ENCODE data around the gene MAST3. TPM values are rescaled to one million over a fixed set of nuclear protein-coding genes. Genes with fewer than 3 reads are reported as not detected.
A peak's percentile ranks its signal among the peaks of the same experiment; 100 is the strongest.

The MAST3 gene
- total RNA-seq, 1 donor from 2014 or later = 4.9 TPM

DNA sequence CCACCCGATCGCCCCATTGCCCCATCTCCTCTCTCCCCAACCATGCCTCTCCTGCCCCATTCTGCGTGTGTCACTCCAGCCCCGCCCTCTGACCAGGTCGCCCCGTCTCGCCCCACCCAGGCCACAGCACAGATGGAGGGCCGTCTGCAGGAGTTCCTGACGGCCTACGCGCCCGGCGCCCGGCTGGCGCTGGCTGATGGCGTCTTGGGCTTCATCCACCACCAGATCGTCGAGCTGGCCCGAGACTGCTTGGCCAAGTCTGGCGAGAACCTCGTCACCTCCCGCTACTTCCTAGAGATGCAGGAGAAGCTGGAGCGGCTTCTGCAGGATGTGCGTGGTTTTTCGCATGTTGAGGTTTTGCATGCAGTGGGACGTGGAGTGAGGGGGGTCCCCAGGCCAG, 26.2 kb downstream of the MAST3 start:
- ATAC-seq (ENCODE audit: poor library complexity) = no peak
- DNase-seq = no peak
- intact Hi-C loops (cut with DNase I) = no loop called here

DNA sequence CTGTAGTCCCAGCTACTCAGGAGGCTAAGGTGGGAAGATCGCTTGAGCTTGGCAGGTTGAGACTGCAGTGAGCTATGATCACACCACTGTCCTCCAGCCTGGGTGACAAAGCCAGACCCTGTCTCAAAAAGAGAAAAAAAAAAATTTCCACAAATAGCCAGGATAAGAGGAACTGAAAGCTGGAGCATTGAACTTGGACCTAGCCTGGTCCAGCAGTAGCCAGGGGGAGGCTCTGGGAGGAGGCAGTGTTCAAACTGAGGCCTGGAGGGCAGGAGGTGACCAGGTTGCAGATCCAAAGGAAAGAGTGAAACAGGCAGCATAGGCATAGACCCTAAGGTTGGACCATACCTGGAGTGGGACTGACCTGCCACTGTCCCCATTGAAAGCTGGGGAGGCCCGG, 28.5 kb downstream of the MAST3 start:
- no peak for ATAC-seq (ENCODE audit: poor library complexity)
- intact Hi-C loops (cut with DNase I) = no loop called here
- no peak for DNase-seq

DNA sequence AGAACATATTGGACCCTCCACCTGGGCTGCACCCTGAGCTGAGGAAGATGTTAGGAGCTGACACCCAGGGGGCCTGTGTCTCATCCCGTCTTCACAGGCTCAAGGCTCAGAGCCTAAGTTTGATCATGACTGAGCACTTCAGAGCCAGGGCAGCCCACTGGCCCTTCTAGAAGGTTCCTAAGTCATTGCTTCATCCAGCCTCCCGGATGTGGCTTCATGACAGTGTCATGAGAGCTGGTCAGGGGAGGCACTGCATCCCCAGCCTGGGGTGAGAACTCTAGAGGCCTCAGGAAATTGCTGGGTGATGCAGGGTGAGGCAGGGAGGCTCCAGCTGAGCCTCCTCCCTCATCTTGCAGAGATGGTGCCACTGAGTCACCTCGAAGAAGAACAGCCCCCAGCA, 30.5 kb downstream of the MAST3 start:
- no peak for DNase-seq
- intact Hi-C loops (cut with DNase I) = no loop called here
- no peak for ATAC-seq (ENCODE audit: poor library complexity)

DNA sequence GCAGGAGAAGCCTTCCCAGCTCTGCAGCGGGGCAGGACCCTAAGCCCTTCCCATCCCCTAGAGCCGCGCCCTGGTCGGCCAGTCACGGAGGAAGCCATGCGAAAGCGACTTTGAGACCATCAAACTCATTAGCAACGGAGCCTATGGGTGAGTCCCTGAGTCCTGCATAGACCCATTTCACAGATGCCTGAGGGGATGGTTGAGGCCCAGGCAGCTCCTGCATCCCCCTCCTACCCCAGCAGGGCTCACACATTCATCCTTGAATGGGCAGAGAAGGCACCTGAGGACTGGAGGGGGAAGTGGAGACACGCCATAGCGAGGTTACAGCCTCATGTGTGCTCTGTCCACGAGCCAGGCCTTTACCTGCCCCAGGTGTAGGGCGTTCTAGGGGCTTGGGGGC, 31.2 kb downstream of the MAST3 start:
- intact Hi-C loops (cut with DNase I) = no loop called here
- no peak for ATAC-seq (ENCODE audit: poor library complexity)

DNA sequence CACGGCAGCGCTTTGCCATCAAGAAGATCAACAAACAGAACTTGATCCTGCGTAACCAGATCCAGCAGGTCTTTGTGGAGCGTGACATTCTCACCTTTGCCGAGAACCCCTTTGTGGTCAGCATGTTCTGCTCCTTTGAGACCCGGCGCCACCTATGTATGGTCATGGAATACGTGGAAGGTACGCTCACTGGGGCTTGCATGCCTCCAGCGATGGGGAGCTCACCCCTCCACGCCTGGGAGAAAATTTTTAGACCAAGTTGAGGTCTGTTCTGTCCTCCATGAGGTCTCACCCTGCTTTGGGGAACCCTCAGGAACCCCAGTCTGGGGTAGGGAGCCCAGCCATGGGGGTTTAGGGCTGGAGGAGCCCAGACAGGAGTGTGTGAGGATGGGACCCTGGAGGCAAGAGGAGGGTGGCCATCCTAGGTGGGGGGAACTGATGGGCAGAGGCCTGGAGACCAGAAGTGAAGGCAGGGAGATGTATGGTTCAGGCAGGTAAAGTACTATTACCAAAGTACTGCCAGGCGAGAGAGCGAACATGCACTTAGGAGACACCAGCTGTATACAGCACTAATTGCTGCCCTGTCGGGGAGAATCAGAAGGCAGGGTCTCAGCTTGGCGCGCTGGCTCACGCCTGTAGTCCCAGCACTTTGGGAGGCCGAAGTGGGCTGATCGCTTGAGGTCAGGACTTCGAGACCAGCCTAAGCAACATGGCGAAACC, 33.1 kb downstream of the MAST3 start:
- ATAC-seq (ENCODE audit: poor library complexity) (no peak), DNase-seq (no peak)

More for the DNA sequence above, 31.2 kb downstream of the MAST3 start:
- no peak for DNase-seq

DNA sequence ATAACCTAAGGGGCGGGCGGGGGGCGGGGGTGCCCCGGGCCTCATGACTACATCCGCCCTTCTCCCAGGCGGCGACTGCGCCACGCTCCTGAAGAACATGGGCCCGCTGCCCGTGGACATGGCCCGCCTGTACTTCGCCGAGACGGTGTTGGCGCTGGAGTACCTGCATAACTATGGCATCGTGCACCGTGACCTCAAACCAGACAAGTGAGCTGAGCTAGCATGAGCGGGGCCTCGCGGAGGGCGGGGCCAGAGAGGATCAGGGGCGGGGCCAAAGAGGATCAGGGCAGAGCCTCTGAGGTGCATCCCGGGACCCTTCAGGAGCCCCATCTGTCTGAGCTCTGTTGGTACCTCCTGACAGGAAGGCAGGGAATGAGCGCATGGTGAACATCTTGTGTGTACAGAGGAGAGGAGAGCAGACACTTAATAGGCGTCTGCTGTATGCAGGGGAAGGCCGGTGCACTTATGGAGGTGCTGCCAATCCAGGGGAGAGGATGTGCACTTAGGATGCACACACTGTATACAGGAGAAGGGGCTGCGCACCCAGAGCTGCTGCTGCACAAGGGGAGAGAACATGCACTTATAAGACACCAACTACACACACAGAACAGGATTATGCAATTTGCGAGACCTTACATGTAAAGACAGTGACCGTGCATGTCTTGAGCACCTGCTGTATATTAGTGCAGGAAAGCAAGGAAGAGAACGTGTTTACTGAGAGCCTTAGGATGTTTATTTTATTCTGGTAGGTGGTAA, 34.4 kb downstream of the MAST3 start:
- intact Hi-C loops (cut with DNase I) = no loop called here
- no peak for ATAC-seq (ENCODE audit: poor library complexity)

More for the DNA sequence above, 33.1 kb downstream of the MAST3 start:
- intact Hi-C loops (cut with DNase I) = no loop called here

DNA sequence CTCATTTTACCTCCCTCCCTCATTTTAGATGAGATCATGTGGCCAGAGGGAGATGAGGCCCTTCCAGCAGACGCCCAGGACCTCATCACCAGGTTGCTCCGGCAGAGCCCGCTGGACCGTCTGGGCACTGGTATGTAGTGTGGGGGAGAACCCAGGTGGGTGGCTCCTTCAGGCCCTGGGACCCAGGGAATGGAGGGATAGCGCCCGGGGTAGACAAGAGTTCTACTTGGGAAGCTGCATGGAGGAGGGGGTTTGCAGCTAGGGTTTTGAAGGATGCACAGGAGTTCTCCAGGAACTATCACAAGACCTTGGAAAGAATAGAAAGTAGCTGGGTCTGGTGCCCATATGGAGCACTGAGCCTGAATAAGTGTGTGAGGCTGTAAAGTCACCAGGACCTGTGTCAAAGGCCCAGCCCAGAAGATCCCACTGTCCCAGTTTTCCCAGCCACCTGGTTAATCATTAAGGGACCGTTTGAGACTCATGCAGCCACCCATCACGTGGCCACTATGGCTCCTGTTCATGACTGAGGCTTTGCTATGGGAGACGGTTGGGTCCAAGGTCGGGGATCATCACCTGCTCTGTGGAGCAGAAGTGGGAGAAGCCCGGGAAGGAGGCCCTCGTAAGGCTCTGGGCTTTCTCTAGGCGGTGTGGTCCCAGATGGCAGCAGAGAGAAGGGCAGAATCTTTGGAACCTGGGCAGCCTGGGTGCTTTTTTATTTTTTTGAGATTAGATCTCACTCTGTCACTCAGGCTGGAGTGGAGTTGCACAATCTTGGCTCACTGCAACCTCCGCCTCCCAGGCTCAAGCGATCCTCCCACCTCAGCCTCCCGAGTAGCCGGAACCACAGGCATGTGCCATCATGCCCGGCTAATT, 38.4 kb downstream of the MAST3 start:
- ATAC-seq (ENCODE audit: poor library complexity) (peak; percentile 34), DNase-seq (no peak)
- intact Hi-C loops (cut with DNase I) = no loop called here

More for the DNA sequence above, 34.4 kb downstream of the MAST3 start:
- DNase-seq = no peak

DNA sequence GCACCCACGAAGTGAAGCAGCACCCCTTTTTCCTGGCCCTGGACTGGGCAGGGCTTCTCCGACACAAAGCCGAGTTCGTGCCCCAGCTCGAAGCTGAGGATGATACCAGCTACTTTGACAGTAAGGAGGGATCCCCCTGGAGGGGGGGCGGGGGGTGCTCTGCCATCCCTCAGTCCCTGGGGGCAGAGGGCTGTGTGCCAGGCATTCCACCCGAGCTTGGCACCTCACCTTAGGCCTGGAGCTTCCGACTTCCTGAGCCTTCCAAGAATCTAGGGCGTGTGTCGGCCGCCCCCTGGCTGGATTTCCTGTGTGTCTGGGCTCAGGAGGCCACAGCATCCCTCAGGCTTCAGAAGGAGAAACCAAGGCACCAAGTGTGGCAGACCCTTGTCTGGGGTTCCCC, 39.7 kb downstream of the MAST3 start:
- DNase-seq (no peak), ATAC-seq (ENCODE audit: poor library complexity) (no peak)
- intact Hi-C loops (cut with DNase I) = no loop called here

DNA sequence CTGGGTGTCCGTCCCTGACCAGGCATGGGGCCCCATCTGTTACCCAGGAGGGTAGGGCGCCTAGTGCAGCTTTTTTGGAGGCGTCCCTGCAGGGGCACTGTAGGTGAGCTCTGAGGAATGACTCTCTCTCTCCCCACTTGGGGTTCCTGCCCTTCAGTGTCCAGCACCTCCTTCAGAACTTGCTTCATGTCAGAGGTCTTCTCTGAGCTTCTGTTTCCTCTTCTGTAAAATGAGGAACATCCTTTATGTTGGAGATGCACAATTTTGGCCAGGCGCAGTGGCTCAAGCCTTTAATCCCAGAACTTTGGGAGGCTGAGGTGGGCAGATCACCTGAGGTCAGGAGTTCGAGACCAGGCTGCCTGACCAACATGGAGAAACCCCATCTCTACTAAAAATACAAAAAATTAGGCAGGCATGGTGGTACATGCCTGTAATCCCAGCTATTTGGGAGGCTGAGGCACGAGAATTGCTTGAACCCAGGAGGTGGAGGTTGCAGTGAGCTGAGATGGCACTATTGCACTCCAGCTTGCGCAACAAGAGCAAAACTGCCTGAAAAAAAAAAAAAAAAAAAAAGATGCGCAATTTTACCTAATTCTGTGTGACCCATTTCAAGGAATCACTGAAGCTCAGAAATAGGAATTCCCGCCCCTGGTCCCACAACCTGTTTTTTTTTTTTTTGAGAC, 40.2 kb downstream of the MAST3 start:
- intact Hi-C loops (cut with DNase I) = no loop called here
- no peak for ATAC-seq (ENCODE audit: poor library complexity)
- DNase-seq = no peak

DNA sequence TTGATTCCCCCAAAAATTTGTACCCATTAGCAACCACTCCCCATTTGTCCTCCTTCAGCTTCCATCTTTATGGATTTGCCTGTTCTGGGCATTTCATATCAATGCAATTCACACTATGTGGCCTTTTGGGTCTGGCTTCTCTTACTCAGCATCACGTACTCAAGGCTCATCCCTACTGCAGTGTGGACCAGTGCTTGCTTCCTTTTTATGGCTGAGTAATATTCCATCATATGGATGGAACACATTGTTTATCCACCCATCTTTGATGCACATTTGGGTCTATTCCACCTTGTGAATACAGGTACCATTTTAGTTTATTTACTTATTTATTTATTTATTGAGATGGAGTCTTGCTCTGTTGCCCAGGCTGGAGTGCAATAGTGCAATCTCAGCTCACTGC, 42.9 kb downstream of the MAST3 start:
- ATAC-seq (ENCODE audit: poor library complexity) (no peak), DNase-seq (no peak)
- intact Hi-C loops (cut with DNase I) = no loop called here

DNA sequence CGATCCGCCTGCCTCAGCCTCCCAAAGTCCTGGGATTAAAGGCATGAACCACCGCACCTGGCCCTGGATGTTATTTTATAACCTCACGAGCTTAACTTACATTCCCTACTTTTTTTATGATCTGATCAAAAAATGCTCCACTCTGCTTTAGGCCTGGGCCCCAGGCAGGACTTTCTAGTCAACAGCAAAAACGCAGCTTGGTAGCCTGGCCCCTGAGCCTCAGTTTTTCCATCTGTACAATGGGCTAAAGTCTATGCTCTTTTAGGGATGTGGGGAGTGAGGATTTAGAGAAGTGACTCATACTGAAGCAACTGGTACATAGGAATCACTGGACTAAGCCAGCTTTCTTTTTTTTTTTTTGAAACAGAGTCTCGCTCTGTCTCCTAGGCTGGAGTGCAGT, 43.5 kb downstream of the MAST3 start:
- ATAC-seq (ENCODE audit: poor library complexity) (no peak), DNase-seq (no peak)
- intact Hi-C loops (cut with DNase I) = no loop called here

DNA sequence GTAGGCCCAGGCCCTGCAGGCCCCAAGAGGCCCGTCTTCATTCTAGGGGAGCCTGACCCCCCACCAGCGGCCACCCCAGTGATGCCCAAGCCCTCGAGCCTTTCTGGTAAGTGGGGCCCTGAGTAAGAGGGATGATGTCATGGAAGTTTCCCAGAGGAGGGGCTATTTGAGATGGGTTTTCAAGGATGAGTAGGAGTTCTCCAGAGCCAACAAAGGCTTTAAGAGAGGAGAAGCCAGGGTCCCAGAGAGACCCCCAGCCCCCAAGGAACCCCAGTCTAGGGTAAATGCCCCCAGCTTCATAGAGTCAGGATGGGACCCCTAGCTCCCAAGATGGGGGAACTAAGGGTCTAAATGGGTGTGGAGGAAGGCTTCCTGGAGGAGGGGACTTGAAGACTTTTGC, 46.3 kb downstream of the MAST3 start:
- intact Hi-C loops (cut with DNase I) = no loop called here
- DNase-seq (no peak), ATAC-seq (ENCODE audit: poor library complexity) (no peak)

DNA sequence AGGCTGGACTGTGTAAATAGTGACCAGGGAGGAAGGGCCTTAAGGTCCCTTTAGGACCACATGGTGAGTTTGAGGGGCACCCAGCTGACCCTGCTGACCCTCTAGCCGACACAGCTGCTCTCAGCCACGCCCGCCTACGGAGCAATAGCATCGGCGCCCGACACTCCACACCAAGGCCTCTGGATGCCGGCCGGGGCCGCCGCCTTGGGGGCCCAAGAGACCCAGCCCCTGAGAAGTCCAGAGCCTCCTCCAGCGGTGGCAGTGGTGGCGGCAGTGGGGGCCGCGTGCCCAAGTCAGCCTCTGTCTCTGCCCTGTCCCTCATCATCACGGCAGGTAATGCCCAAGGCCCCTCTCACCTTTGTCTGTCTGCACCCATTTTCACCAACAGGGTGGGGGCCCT, 46.8 kb downstream of the MAST3 start:
- no peak for ATAC-seq (ENCODE audit: poor library complexity)
- intact Hi-C loops (cut with DNase I) = no loop called here
- DNase-seq = no peak

DNA sequence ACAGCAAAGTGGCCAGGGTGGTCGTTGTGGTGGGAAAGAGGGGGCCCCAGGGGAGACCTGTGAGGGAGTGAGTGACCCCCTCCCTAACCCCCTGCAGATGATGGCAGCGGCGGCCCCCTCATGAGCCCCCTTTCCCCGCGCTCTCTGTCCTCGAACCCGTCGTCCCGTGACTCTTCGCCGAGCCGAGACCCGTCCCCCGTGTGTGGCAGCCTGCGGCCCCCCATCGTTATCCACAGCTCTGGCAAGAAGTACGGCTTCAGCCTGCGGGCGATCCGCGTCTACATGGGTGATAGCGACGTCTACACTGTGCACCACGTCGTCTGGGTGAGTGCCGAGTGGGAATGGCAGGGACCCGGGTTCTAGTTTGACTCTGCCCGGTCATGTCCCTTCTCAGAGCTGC, 47.3 kb downstream of the MAST3 start:
- DNase-seq (no peak), ATAC-seq (ENCODE audit: poor library complexity) (no peak)
- intact Hi-C loops (cut with DNase I) = no loop called here

DNA sequence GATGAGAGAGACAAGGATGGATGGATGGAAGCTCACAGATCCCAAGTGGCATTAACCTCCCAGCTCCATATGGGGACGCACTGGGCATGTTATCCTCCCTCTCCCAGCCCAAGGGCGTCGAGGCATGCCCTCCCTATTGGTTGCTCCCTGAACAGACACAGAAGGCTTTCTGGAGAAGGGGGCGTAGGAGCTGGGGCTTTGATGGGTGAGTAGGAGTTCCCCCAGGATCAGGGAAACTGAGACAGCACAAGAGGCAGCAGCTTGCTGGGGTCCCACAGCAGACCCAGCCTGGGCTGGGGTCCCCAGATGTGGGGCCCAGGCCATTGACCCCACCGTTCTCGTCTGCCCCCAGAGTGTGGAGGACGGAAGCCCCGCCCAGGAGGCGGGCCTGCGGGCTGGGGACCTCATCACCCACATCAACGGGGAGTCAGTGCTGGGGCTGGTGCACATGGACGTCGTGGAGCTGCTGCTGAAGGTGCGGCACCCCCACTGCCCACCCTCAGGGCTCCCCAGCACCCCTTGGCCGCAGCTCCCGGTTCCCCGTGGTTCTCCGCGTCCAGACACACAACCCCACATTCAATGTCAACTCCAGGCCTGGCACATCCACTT, 47.9 kb downstream of the MAST3 start:
- DNase-seq (no peak), ATAC-seq (ENCODE audit: poor library complexity) (no peak)
- intact Hi-C loops (cut with DNase I) = no loop called here

DNA sequence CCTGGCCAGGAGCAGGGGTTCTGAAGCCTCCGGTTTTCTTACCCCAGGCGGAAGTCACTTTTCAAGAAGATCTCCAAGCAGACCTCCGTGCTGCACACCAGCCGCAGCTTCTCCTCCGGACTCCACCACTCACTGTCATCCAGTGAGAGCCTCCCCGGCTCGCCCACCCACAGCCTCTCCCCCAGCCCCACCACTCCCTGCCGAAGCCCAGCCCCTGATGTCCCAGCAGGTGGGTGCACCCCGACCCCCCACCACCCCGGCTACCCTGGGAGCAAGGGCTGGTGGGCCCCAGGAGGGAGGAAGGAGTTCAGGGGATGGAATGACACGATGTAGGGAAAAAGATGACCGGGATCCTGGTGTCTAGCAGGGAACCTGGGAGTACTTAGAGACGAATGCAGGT, 49.8 kb downstream of the MAST3 start:
- DNase-seq (no peak), ATAC-seq (ENCODE audit: poor library complexity) (no peak)
- intact Hi-C loops (cut with DNase I) = no loop called here

DNA sequence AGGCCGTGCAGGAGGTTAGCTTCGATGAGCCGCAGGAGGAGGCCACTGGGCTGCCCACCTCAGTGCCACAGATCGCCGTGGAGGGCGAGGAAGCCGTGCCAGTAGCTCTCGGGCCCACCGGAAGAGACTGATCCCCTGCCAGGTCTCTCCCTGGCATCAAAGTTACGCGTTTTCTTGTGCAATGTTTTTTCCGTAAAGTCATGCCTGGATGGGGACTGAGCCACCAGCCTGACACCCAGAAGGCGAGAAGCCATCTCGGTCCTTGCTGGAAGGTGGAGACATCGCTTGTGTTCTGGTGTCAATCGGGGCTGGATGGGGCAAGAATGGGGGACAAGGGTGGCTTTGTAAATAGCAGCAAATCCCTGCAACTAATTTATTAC, 52.0 kb downstream of the MAST3 start:
- DNase-seq (no peak), ATAC-seq (ENCODE audit: poor library complexity) (no peak)
- intact Hi-C loops (cut with DNase I) = no loop called here

DNA sequence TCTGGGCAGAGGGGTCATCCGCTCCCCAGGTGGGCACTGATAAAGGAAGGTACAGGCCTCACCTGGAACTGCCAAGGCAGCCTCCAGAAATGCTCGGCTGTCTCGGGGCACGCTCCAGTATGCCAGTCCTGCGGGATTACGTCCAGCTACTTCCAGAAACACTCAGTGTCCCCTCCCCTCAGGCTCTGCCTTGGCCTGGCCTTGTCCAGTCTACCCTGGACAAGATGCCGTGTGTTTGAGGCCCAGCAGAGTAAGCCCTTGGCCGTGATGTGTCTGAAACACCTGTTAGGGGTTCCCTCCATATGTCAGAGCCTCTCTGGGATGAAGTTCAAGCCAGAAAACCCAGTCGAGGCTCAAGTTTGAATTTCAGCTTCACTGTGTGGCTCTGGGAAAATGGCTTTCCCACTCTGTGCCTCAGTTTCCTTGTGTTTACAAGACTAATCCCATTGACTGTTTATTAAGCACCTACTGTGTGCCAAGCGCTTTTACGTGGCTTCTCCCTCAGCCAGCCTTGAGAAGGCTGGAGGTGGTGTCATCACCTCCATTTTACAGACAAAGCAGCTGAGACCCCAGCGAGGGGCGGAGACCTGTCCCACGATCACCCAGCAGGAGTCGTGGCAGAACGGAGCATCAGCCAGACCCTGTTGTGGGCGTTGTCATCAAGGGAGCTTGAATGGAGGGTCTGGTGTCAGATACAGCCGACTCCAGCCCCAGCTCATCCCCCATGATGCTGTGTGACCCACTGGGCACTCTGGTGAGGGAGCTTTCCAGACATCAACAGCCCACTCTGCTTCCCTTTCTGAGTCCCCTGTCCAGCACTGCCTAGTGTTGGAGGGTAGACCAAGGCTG, 53.4 kb downstream of the MAST3 start:
- intact Hi-C loops (cut with DNase I) = no loop called here
- ATAC-seq (ENCODE audit: poor library complexity) (no peak), DNase-seq (no peak)
